Measurements from ENCODE around the gene INHBE.

- no peak for TF ChIP-seq CTCF (IDR thresholded peaks at IDR 0.05)
- no peak for TF ChIP-seq POLR2A (IDR thresholded peaks at IDR 0.05)
Measured at GRCh38 chr12:57473392-57473791, 18.3 kb downstream of the INHBE start.

Data from uterus (tissue), 2 donors.